ENCODE data around the gene TUBB2A. TPM values are rescaled to one million over a fixed set of nuclear protein-coding genes. Genes with fewer than 3 reads are reported as not detected.

The TUBB2A gene
- total and polyA plus RNA-seq, 8 donors: 14.8 to 42.5 (median 24.9) TPM

DNA sequence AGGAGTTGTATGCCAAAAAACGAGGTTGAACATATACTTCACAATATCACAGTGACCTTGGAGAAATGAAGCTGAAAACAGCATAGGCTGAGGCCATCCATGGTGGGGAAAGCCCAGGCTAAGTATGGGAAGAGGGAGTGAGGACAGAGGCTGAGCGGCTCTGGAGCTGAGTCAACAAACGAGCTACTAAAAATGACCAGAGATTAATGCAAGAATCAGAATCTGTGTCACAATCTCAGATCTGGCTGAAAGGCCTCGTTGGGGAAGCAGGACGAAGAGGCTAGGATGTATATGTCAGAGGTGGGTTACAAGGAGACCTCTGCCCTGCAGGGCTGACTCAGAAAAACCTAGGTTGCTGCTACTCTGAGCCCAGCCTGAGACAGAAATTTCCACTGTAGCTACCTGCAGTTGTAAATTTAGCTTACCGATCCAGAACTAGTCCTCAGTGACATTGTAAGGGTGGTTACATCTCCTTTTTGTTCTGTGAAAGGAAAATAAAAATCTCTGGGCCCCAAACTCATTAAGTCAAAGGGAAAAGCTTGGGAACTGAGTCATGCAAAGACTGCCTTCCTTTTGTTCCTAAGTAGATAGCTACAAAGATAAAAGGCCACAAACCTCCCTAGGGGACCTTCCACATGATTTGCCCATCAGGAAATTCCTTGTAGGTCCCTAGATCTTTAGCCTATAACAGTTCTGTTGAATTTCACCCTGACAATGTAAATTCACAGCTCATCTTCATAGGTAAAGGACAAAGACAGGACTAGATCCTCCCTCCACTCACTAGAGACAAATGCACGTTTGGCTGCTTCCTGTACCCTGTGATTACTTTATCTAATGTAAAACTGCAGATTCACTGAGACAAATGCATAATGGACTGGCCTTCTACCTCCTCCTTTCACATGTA lies 8.5 kb upstream of the TUBB2A start:
- TF ChIP-seq, protein P1, sequence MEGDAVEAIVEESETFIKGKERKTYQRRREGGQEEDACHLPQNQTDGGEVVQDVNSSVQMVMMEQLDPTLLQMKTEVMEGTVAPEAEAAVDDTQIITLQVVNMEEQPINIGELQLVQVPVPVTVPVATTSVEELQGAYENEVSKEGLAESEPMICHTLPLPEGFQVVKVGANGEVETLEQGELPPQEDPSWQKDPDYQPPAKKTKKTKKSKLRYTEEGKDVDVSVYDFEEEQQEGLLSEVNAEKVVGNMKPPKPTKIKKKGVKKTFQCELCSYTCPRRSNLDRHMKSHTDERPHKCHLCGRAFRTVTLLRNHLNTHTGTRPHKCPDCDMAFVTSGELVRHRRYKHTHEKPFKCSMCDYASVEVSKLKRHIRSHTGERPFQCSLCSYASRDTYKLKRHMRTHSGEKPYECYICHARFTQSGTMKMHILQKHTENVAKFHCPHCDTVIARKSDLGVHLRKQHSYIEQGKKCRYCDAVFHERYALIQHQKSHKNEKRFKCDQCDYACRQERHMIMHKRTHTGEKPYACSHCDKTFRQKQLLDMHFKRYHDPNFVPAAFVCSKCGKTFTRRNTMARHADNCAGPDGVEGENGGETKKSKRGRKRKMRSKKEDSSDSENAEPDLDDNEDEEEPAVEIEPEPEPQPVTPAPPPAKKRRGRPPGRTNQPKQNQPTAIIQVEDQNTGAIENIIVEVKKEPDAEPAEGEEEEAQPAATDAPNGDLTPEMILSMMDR (IDR thresholded peaks at IDR 0.05): no peak
- Histone ChIP-seq H3K27ac (no peak overlapping the region), H3K27me3 (peaks cover 0 to 11% of the 10 kb centered on the region in 2 donors), H3K36me3 (no peaks in the 10 kb centered on the region), H3K4me1 (peaks cover 0 to 12% of the 10 kb centered on the region in 2 donors), H3K9me3 (no peaks in the 10 kb centered on the region), H3K4me3 (no peak overlapping the region)
- DNase-seq (no peak), ATAC-seq (no peak)
- intact Hi-C loops (cut with DNase I): no loop called here

DNA sequence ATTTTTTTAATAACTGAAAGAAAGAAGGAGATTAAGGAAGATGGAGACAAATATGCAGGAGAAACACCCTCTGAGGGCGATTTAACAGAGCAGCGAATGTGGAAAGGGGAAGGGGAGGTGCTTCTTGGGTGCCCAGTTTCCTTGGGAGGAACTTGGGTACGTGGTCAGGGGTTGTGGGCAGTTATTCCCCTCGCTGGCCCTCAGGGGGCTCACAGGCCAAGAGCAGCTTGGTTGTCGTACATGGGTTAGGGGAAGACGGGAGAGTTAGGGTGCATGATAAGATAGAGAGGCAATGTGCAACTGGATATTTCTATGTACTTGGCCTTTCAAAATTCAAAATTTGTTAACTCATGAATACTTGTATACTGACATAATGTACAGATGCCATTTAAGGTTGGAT lies 7.0 kb upstream of the TUBB2A start:
- no peak for ATAC-seq
- H3K4me1 ChIP-seq: peaks cover 0 to 12% of the 10 kb centered on the region in 2 donors
- TF ChIP-seq, protein P1 (IDR thresholded peaks at IDR 0.05): no peak
- no peak overlapping the region for H3K27ac ChIP-seq
- H3K27me3 ChIP-seq: peaks cover 0 to 21% of the 10 kb centered on the region in 2 donors
- H3K36me3 ChIP-seq: no peaks in the 10 kb centered on the region
- DNase-seq: no peak
- H3K9me3 ChIP-seq: no peaks in the 10 kb centered on the region
- H3K4me3 ChIP-seq: no peak overlapping the region
- intact Hi-C loops (cut with DNase I): no loop called here

DNA sequence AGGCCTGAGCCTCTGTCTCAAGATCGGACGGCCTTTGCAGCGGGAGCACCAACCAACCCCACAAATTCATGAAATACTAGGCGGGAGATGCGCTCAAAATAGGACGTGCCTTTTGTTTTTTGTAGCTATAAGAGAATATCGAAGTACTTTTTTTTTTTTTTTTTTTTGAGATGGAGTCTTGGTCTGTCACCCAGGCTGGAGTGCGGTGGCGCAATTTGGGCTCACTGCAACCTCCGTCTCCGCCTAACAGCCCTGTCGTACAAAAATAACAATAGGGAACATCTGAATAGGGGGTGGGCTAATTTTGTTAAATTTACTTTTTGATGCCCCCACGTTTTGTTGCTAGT lies 5.9 kb upstream of the TUBB2A start:
- peak overlapping the region in 1 of 2 donors; percentile 91 for H3K27ac ChIP-seq

DNA sequence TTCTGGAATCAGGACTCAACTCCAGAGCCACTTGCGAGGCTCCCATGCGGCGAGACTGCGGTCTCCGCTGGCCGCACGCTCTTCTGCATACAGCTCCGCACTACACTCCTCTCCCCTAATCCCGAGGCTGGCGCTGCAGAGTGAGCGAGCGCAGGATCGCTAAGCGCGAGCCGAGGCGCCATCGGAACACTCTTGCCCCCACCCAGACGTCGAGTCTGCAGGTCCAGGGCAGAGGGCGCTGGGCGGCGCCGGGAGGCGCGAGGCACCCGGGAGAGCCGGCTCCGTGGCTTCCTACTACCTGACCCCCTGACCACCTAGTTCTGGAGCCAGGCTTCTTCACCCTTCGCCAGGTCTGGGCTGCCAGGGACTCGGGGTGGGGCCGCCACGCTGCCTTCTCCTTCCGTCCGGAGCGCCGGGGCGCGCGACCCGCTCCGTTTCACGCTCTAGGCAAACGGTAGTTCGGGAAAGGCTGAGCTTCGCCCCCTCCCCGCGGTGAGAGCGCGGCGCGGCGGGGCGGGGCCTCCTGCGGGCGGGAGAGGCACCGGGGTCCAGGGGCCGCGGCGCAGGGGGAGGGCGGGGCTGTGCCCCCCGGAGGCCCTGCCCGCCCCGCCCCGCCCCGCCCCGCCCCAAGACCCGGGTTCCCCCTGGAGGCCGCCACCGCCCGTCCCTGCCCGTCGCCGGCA lies 5.4 kb upstream of the TUBB2A start:
- intact Hi-C loops (cut with DNase I): no loop called here
- H3K27me3 ChIP-seq: peaks cover 0 to 36% of the 10 kb centered on the region in 2 donors
- H3K27ac ChIP-seq: peak overlapping the region; percentile 87 to 91
- ATAC-seq (peak; percentile 87), DNase-seq (peak; percentile 56 to 92 (median 78))
- no peaks in the 10 kb centered on the region for H3K9me3 ChIP-seq
- H3K36me3 ChIP-seq: no peaks in the 10 kb centered on the region
- peak overlapping the region; percentile 55 to 58 for H3K4me3 ChIP-seq
- H3K4me1 ChIP-seq: peaks cover 0 to 19% of the 10 kb centered on the region in 2 donors
- TF ChIP-seq, protein P1 (IDR thresholded peaks at IDR 0.05): no peak

More for the DNA sequence above, 5.9 kb upstream of the TUBB2A start:
- TF ChIP-seq, protein P1 (IDR thresholded peaks at IDR 0.05): no peak
- no peaks in the 10 kb centered on the region for H3K9me3 ChIP-seq
- DNase-seq: peak in 2 of 4 donors; percentile 46 to 82
- H3K4me3 ChIP-seq: peak overlapping the region; percentile 55 to 58
- peak; percentile 3 for ATAC-seq
- H3K4me1 ChIP-seq: peaks cover 0 to 19% of the 10 kb centered on the region in 2 donors
- H3K27me3 ChIP-seq: peaks cover 0 to 31% of the 10 kb centered on the region in 2 donors
- no peaks in the 10 kb centered on the region for H3K36me3 ChIP-seq
- intact Hi-C loops (cut with DNase I): no loop called here

DNA sequence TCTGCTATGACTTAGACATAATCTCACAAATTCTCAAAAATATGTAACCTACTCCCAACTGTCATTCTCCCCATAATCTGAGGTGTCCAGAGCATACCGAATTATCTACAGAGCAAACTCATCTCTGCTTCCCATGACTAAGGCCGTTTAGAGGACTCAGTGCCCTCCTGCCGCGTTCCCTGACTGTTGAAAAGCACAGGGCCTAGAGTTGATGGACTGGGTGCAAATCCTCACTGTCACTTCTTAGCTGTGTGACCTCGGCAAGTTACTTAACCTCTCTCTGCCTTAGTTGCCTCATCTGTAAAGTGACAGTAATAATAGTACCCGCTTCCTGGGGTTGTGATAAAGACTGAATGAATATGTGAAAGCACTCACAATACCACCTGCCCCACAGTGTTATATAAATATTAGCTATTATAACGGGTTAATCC lies 4.7 kb upstream of the TUBB2A start:
- H3K9me3 ChIP-seq: no peaks in the 10 kb centered on the region
- H3K27ac ChIP-seq: peak overlapping the region in 1 of 2 donors; percentile 87
- ATAC-seq: no peak
- peaks cover 0 to 19% of the 10 kb centered on the region in 2 donors for H3K4me1 ChIP-seq
- peak overlapping the region in 1 of 2 donors; percentile 58 for H3K4me3 ChIP-seq
- H3K36me3 ChIP-seq: no peaks in the 10 kb centered on the region
- TF ChIP-seq, protein P1 (IDR thresholded peaks at IDR 0.05): no peak
- peaks cover 0 to 43% of the 10 kb centered on the region in 2 donors for H3K27me3 ChIP-seq
- intact Hi-C loops (cut with DNase I): no loop called here
- DNase-seq: no peak
